CD4-positive, alpha-beta T cell treated with Interleukin-15 for 4 hours (primary cell): Measurements from ENCODE around the gene PAM.
"Not testable (repeated sequence)": the region's sequence is repeated elsewhere in the genome, so short reads cannot be mapped to it uniquely, and the experiment has no call there.

Experiments
- DNase-seq: peaks from one replicate; pipeline ENCODE4 v3.0.0-alpha.2; 2020; ENCODE audit warnings: low spot score

Gene PAM

DNA sequence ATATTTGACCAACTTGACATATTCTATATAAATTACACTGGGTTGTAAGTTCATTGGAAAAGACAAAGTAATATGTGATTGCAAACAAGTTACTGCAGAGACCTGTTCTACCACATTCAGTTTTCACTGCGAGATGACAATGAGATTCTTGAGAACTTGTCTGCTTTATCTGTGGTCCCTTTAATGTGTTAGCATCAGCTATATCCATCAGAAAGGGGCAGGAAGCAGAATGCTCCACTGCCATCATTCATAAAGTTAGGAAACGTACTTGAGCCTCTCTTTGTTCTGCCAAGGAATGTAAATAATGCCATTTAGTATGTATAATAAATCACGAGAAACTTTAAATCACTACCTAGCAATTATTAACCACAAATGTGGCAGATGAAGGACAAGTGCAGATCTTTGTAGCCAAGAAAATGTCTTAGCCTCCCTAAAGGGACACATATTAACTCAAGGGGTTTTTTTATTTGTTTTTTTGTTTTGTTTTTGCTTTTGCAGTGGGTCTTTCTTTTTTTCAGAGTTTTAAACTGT, 305.4 kb downstream of the PAM start:
- DNase-seq = no peak

DNA sequence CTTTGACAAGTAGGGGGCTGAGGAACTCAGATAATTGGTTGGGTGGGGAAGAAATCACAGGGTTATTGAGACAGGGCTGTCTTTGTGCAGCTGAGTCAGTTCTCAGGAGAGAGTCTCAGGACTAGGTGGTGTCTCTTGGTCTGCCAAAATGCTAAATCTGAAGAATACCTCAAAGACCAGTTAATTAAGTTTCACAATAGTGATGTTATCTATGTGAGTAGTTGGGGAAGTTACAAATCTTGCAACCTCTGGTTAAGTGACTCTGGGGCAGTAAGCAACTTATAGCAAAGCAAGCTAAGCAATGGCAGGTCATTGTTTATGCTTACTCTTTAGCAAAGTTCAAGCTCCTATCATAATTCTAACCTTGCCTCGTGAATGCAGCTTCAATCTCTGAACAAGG, 311.2 kb downstream of the PAM start:
- no peak for DNase-seq

- DNase-seq = not testable (repeated sequence)
These were observed 318.4 kb downstream of the PAM start for GRCh38 chr5:103073500-103073899.

DNA sequence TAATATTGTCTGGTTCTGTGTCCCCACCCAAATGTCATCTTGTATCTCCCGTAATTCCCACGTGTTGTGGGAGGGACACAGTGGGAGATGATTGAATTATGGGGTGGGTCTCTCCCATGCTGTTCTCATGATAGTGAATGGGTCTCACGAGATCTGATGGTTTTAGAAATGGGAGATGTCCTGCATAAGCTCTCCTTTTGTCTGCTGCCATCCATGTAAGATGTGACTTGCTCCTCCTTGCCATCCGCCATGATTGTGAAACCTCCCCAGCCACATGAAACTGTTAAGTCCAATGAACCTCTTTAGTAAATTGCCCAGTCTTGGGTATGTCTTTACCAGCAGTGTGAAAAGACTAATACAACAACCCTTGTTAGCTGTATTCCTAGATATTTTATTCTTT, 320.3 kb downstream of the PAM start:
- DNase-seq = no peak
